ENCODE results near the gene KCNC2. TPM values are rescaled to one million over a fixed set of nuclear protein-coding genes. Genes with fewer than 3 reads are reported as not detected.

KCNC2 gene
- total RNA-seq, 2 donors from 2014 or later = 0.26 TPM; not detected in 1

DNA sequence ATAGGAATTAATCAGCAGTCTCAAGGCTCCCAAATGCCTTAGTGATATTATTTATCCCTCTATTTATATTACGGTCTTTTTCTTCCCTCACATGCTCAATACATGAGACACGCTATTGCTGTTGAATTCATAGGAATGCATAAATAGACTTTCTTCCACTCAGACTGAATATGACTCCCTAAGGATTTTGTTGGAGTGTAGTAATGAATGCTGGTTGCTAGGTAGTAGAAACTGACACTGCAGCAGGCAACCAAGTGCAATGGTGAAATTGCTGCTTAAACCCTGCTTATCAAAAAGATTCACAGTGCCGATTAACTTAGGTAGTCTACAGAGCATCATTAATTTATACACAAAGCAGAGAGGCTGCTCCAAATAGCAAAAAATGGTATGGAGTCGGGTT is 168.2 kb downstream of the KCNC2 start:
- TF ChIP-seq POLR2A (IDR thresholded peaks at IDR 0.05) = no peak
- TF ChIP-seq, protein P1, sequence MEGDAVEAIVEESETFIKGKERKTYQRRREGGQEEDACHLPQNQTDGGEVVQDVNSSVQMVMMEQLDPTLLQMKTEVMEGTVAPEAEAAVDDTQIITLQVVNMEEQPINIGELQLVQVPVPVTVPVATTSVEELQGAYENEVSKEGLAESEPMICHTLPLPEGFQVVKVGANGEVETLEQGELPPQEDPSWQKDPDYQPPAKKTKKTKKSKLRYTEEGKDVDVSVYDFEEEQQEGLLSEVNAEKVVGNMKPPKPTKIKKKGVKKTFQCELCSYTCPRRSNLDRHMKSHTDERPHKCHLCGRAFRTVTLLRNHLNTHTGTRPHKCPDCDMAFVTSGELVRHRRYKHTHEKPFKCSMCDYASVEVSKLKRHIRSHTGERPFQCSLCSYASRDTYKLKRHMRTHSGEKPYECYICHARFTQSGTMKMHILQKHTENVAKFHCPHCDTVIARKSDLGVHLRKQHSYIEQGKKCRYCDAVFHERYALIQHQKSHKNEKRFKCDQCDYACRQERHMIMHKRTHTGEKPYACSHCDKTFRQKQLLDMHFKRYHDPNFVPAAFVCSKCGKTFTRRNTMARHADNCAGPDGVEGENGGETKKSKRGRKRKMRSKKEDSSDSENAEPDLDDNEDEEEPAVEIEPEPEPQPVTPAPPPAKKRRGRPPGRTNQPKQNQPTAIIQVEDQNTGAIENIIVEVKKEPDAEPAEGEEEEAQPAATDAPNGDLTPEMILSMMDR (IDR thresholded peaks at IDR 0.05) = no peak
- intact Hi-C loops (cut with DNase I) = no loop called here
- no peak overlapping the region for H3K4me3 ChIP-seq
- no peaks in the 10 kb centered on the region for H3K36me3 ChIP-seq (replicated peaks in 1 of 2; ENCODE audit: insufficient read depth in 1 of 2, low read depth in 2 of 2)
- H3K27me3 ChIP-seq = no peaks in the 10 kb centered on the region
- H3K4me1 ChIP-seq = no peaks in the 10 kb centered on the region
- H3K9me3 ChIP-seq = no peaks in the 10 kb centered on the region
- WGBS, 2 donors = 65 to 72% methylated on average over 4 of the region's 4 CpGs
- H3K27ac ChIP-seq = no peak overlapping the region
- ATAC-seq = no peak
- no peak for DNase-seq

DNA sequence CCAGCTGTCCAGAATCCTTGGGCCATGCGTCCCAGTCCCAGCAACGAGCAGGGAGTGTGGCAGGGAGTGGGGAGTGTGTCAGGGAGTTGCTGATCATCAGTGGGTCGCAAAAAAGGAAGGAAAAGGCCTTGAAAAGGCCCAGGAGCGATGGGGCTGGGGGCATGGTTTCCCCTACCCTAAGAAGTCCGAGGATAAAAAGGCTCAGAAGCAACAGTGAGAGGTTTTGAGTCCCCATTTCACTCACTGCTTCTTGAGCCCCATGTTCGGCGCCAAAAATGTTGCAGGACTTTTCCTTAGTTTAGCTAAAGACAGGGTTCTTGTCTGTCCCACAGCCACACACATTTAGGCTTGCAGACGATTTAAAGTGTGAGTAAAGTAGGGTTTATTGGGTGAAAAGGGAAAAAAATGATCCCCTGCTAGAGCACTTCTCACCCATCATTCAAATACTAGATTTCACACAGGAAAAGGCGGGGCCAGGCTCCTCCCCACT is 189.5 kb downstream of the KCNC2 start:
- 67 to 70% methylated on average over 9 of the region's 9 CpGs for WGBS, 2 donors
- DNase-seq = no peak
- H3K36me3 ChIP-seq (replicated peaks in 1 of 2; ENCODE audit: insufficient read depth in 1 of 2, low read depth in 2 of 2) = no peaks in the 10 kb centered on the region
- H3K4me3 ChIP-seq = no peak overlapping the region
- intact Hi-C loops (cut with DNase I) = no loop called here
- H3K27me3 ChIP-seq = no peaks in the 10 kb centered on the region
- no peak for ATAC-seq
- TF ChIP-seq, protein P1 (IDR thresholded peaks at IDR 0.05) = no peak
- no peak for TF ChIP-seq POLR2A (IDR thresholded peaks at IDR 0.05)
- no peaks in the 10 kb centered on the region for H3K4me1 ChIP-seq
- peaks cover 0 to 27% (median 2%) of the 10 kb centered on the region in 3 donors for H3K9me3 ChIP-seq
- no peak overlapping the region for H3K27ac ChIP-seq

DNA sequence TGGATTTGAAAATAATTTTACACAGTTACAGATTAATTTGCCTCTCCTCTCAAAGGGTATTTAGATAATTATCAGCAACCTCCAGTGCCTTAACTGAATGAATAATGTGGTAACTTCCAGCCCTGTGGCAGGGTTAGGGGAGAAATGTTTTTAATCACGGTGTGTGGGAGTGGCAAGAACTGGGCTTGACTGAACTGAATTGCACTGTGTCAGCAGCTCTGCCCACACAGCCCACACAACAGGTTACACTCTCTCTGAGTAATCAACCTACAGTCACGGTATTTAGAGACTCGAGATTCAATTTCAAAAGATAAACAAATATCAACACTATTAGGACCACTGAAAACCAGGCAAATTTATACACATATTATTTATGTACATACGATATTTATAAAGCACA is 198.5 kb downstream of the KCNC2 start:
- Histone ChIP-seq H3K4me3 (no peak overlapping the region), H3K27me3 (no peaks in the 10 kb centered on the region), H3K27ac (no peak overlapping the region), H3K36me3 (replicated peaks in 1 of 2; ENCODE audit: insufficient read depth in 1 of 2, low read depth in 2 of 2) (no peaks in the 10 kb centered on the region), H3K9me3 (peaks cover 0 to 10% (median 0%) of the 10 kb centered on the region in 3 donors), H3K4me1 (no peaks in the 10 kb centered on the region)
- TF ChIP-seq POLR2A (IDR thresholded peaks at IDR 0.05) = no peak
- TF ChIP-seq, protein P1 (IDR thresholded peaks at IDR 0.05) = no peak
- ATAC-seq (no peak), DNase-seq (no peak)
- 33 to 43% methylated on average over 4 of the region's 4 CpGs for WGBS, 2 donors
- intact Hi-C loops (cut with DNase I) = no loop called here

GRCh38 chr12:75007133-75007532 is 202.5 kb downstream of the KCNC2 start:
- Histone ChIP-seq H3K9me3 (no peaks in the 10 kb centered on the region), H3K36me3 (replicated peaks in 1 of 2; ENCODE audit: insufficient read depth in 1 of 2, low read depth in 2 of 2) (no peaks in the 10 kb centered on the region), H3K27ac (no peak overlapping the region), H3K27me3 (no peaks in the 10 kb centered on the region), H3K4me1 (no peaks in the 10 kb centered on the region), H3K4me3 (no peak overlapping the region)
- no peak for DNase-seq
- ATAC-seq = no peak
- WGBS, 2 donors = 59 to 63% methylated on average over 2 of the region's 2 CpGs
- intact Hi-C loops (cut with DNase I) = no loop called here
- no peak for TF ChIP-seq POLR2A (IDR thresholded peaks at IDR 0.05)
- TF ChIP-seq, protein P1 (IDR thresholded peaks at IDR 0.05) = no peak

- Histone ChIP-seq H3K36me3 (replicated peaks in 1 of 2; ENCODE audit: insufficient read depth in 1 of 2, low read depth in 2 of 2) (no peaks in the 10 kb centered on the region), H3K4me1 (no peaks in the 10 kb centered on the region)
- DNase-seq = no peak
Observed at GRCh38 chr12:75000120-75000519, 209.5 kb downstream of the KCNC2 start.

More at GRCh38 chr12:75000120-75000519, 209.5 kb downstream of the KCNC2 start:
- ATAC-seq = no peak
- Histone ChIP-seq H3K4me3 (no peak overlapping the region), H3K27me3 (no peaks in the 10 kb centered on the region), H3K9me3 (no peaks in the 10 kb centered on the region), H3K27ac (no peak overlapping the region)
- intact Hi-C loops (cut with DNase I) = no loop called here
- TF ChIP-seq, protein P1 (IDR thresholded peaks at IDR 0.05) = no peak
- no peak for TF ChIP-seq POLR2A (IDR thresholded peaks at IDR 0.05)
- whole genome bisulfite sequencing, 2 donors = 26 to 34% methylated on average over 2 of the region's 2 CpGs
